HUES6 (cell line): ENCODE data around the gene PON3.

Experiments
- H3K27ac ChIP-seq: 2 replicates; pipeline ENCODE4 v1.7.0; 2013; ENCODE audit warnings: low read depth, mild to moderate bottlenecking, low read length, inconsistent platforms
- H3K27me3 ChIP-seq: 2 replicates; pipeline ENCODE4 v1.6.1; 2013; ENCODE audit warnings: low read length; ENCODE audit not compliant: control insufficient read depth, insufficient read depth
- H3K36me3 ChIP-seq: 2 replicates; pipeline ENCODE4 v1.6.1; 2013; ENCODE audit warnings: low read length; ENCODE audit not compliant: control insufficient read depth, insufficient read depth
- H3K4me1 ChIP-seq: 2 replicates; pipeline ENCODE4 v1.6.1; 2013; ENCODE audit warnings: low read length; ENCODE audit not compliant: control insufficient read depth, insufficient read depth
- H3K4me3 ChIP-seq: 2 replicates; pipeline ENCODE4 v1.5.1; 2013; ENCODE audit warnings: low read depth, low read length
- H3K9ac ChIP-seq: one replicate; pipeline ENCODE4 v1.6.1; 2013; ENCODE audit warnings: mild to moderate bottlenecking, low read length
- H3K9me3 ChIP-seq: 2 replicates; pipeline ENCODE4 v1.6.1; 2013; ENCODE audit warnings: low read depth, low read length; ENCODE audit not compliant: control insufficient read depth, insufficient read depth

PON3 gene

GRCh38 chr7:95320651-95321050, 75.5 kb downstream of the PON3 start:
- Histone ChIP-seq H3K27me3 (peaks cover 20% of the 10 kb centered on the region; the same call in 1 of the 2 replicates), H3K9ac (no peak overlapping the region)

GRCh38 chr7:95319570-95319969, 76.6 kb downstream of the PON3 start:
- Histone ChIP-seq H3K36me3 (no peaks in the 10 kb centered on the region), H3K9ac (no peak overlapping the region), H3K9me3 (no peaks in the 10 kb centered on the region), H3K27ac (no peak overlapping the region), H3K4me3 (no peak overlapping the region), H3K27me3 (peaks cover 11% of the 10 kb centered on the region; the same call in 1 of the 2 replicates), H3K4me1 (peaks cover 4% of the 10 kb centered on the region)

More at GRCh38 chr7:95320651-95321050, 75.5 kb downstream of the PON3 start:
- no peak overlapping the region for H3K27ac ChIP-seq
- no peak overlapping the region for H3K4me3 ChIP-seq
- H3K36me3 ChIP-seq = no peaks in the 10 kb centered on the region
- H3K9me3 ChIP-seq = no peaks in the 10 kb centered on the region
- H3K4me1 ChIP-seq = peaks cover 4% of the 10 kb centered on the region

- Histone ChIP-seq H3K27me3 (peaks cover 1% of the 10 kb centered on the region; the same call in 1 of the 2 replicates), H3K36me3 (no peaks in the 10 kb centered on the region), H3K9me3 (no peaks in the 10 kb centered on the region), H3K9ac (no peak overlapping the region), H3K4me1 (no peaks in the 10 kb centered on the region; the same call in 1 of the 2 replicates), H3K4me3 (no peak overlapping the region), H3K27ac (no peak overlapping the region)
Observed at GRCh38 chr7:95318501-95319100, 77.6 kb downstream of the PON3 start.

GRCh38 chr7:95317966-95318365, 78.2 kb downstream of the PON3 start:
- H3K9ac ChIP-seq = no peak overlapping the region
- H3K27ac ChIP-seq = no peak overlapping the region
- no peak overlapping the region for H3K4me3 ChIP-seq
- H3K4me1 ChIP-seq = no peaks in the 10 kb centered on the region
- no peaks in the 10 kb centered on the region for H3K36me3 ChIP-seq
- H3K9me3 ChIP-seq = no peaks in the 10 kb centered on the region
- H3K27me3 ChIP-seq = no peaks in the 10 kb centered on the region

GRCh38 chr7:95317546-95317945, 78.6 kb downstream of the PON3 start:
- Histone ChIP-seq H3K4me1 (no peaks in the 10 kb centered on the region), H3K9ac (no peak overlapping the region), H3K4me3 (no peak overlapping the region), H3K36me3 (no peaks in the 10 kb centered on the region), H3K27ac (no peak overlapping the region), H3K9me3 (no peaks in the 10 kb centered on the region), H3K27me3 (no peaks in the 10 kb centered on the region)

- no peak overlapping the region for H3K9ac ChIP-seq
- H3K4me1 ChIP-seq = no peaks in the 10 kb centered on the region
- H3K9me3 ChIP-seq = no peaks in the 10 kb centered on the region
- no peak overlapping the region for H3K27ac ChIP-seq
- no peaks in the 10 kb centered on the region for H3K36me3 ChIP-seq
- H3K27me3 ChIP-seq = no peaks in the 10 kb centered on the region
- no peak overlapping the region for H3K4me3 ChIP-seq
Observed at GRCh38 chr7:95316588-95316987, 79.6 kb downstream of the PON3 start.

- no peaks in the 10 kb centered on the region for H3K36me3 ChIP-seq
- H3K9me3 ChIP-seq = no peaks in the 10 kb centered on the region
- no peaks in the 10 kb centered on the region for H3K27me3 ChIP-seq
- H3K4me3 ChIP-seq = no peak overlapping the region
- no peak overlapping the region for H3K9ac ChIP-seq
- no peak overlapping the region for H3K27ac ChIP-seq
- H3K4me1 ChIP-seq = no peaks in the 10 kb centered on the region
Observed at GRCh38 chr7:95312561-95312960, 83.6 kb downstream of the PON3 start.

GRCh38 chr7:95311389-95311788, 84.8 kb downstream of the PON3 start:
- Histone ChIP-seq H3K4me3 (no peak overlapping the region), H3K27ac (no peak overlapping the region), H3K36me3 (no peaks in the 10 kb centered on the region), H3K9ac (no peak overlapping the region), H3K9me3 (no peaks in the 10 kb centered on the region), H3K4me1 (no peaks in the 10 kb centered on the region), H3K27me3 (no peaks in the 10 kb centered on the region)

- Histone ChIP-seq H3K9me3 (no peaks in the 10 kb centered on the region), H3K27me3 (no peaks in the 10 kb centered on the region), H3K4me1 (no peaks in the 10 kb centered on the region), H3K4me3 (no peak overlapping the region), H3K27ac (no peak overlapping the region), H3K9ac (no peak overlapping the region), H3K36me3 (no peaks in the 10 kb centered on the region)
Observed at GRCh38 chr7:95309951-95310350, 86.2 kb downstream of the PON3 start.
